H9 (cell line): Measurements from ENCODE around the gene ADAMTS2. TPM values are rescaled to one million over a fixed set of nuclear protein-coding genes. Genes with fewer than 3 reads are reported as not detected.

Experiments
- DNase-seq: peaks from one replicate; pipeline ENCODE4 v3.0.0-alpha.2; 2017
- H2AFZ ChIP-seq: one replicate; pipeline ENCODE4 v1.6.1; 2013; ENCODE audit warnings: mild to moderate bottlenecking, low read length, control low read depth, moderate library complexity
- H2AK5ac ChIP-seq: 2 replicates; pipeline ENCODE4 v1.6.1; 2013; ENCODE audit warnings: low read length, control low read depth, mixed read lengths; ENCODE audit not compliant: insufficient read length
- H2BK120ac ChIP-seq: one replicate; pipeline ENCODE4 v1.6.1; 2013; ENCODE audit warnings: low read depth, mild to moderate bottlenecking, low read length, control low read depth, inconsistent platforms; ENCODE audit not compliant: poor library complexity, severe bottlenecking
- H2BK12ac ChIP-seq: 2 replicates; pipeline ENCODE4 v1.6.1; 2013; ENCODE audit warnings: low read length, control low read depth, mixed read lengths, low read depth; ENCODE audit not compliant: insufficient read length
- H2BK15ac ChIP-seq: 2 replicates; pipeline ENCODE4 v1.6.1; 2013; ENCODE audit warnings: low read depth, low read length, control low read depth
- H2BK20ac ChIP-seq: one replicate; pipeline ENCODE4 v1.6.1; 2013; ENCODE audit warnings: low read depth, mild to moderate bottlenecking, low read length, control low read depth, inconsistent platforms; ENCODE audit not compliant: poor library complexity, severe bottlenecking
- H2BK5ac ChIP-seq: 2 replicates; pipeline ENCODE4 v1.6.1; 2013; ENCODE audit warnings: low read length, control low read depth, mixed read lengths; ENCODE audit not compliant: insufficient read length
- H3K14ac ChIP-seq: 2 replicates; pipeline ENCODE4 v1.6.1; 2013; ENCODE audit warnings: low read length, control low read depth; ENCODE audit not compliant: insufficient read depth
- H3K18ac ChIP-seq: 2 replicates; pipeline ENCODE4 v1.6.1; 2013; ENCODE audit warnings: low read depth, mild to moderate bottlenecking, mixed read lengths, low read length, control low read depth; ENCODE audit not compliant: insufficient read length
- H3K23ac ChIP-seq: 2 replicates; pipeline ENCODE4 v1.6.1; 2013; ENCODE audit warnings: low read length, control low read depth, mixed read lengths, low read depth; ENCODE audit not compliant: insufficient read length
- H3K23me2 ChIP-seq: 2 replicates; pipeline ENCODE4 v1.6.1; 2013; ENCODE audit warnings: low read depth, mild to moderate bottlenecking, mixed read lengths, low read length, control low read depth; ENCODE audit not compliant: insufficient read length, poor library complexity, severe bottlenecking
- H3K27ac ChIP-seq: 2 replicates; pipeline ENCODE4 v1.5.1; 2013; ENCODE audit warnings: low read length, control low read depth, mixed read lengths, low read depth; ENCODE audit not compliant: insufficient read length
- H3K27me3 ChIP-seq: 2 replicates; pipeline ENCODE4 v1.6.1; 2013; ENCODE audit warnings: low read length, control low read depth, inconsistent platforms; ENCODE audit not compliant: insufficient read depth
- H3K4ac ChIP-seq: 2 replicates; pipeline ENCODE4 v1.6.1; 2013; ENCODE audit warnings: low read depth, mild to moderate bottlenecking, control low read depth, inconsistent platforms, low read length, moderate library complexity
- H3K4me1 ChIP-seq: 2 replicates; pipeline ENCODE4 v1.6.1; 2013; ENCODE audit warnings: low read length, control low read depth, inconsistent platforms; ENCODE audit not compliant: insufficient read depth
- H3K4me2 ChIP-seq: 2 replicates; pipeline ENCODE4 v1.6.1; 2013; ENCODE audit warnings: low read length, control low read depth, mixed read lengths; ENCODE audit not compliant: insufficient read length, insufficient read depth
- H3K56ac ChIP-seq: 2 replicates; pipeline ENCODE4 v1.6.1; 2013; ENCODE audit warnings: low read depth, mild to moderate bottlenecking, mixed read lengths, low read length, control low read depth; ENCODE audit not compliant: insufficient read length
- H3K79me1 ChIP-seq: 2 replicates; pipeline ENCODE4 v1.6.1; 2013; ENCODE audit warnings: low read depth, mild to moderate bottlenecking, moderate library complexity, low read length, control low read depth, inconsistent platforms; ENCODE audit not compliant: insufficient read depth, poor library complexity, severe bottlenecking
- H3K79me2 ChIP-seq: 2 replicates; pipeline ENCODE4 v1.6.1; 2013; ENCODE audit warnings: low read length, control low read depth, inconsistent platforms; ENCODE audit not compliant: insufficient read depth
- H3K9ac ChIP-seq: 2 replicates; pipeline ENCODE4 v1.6.1; 2013; ENCODE audit warnings: low read length, control low read depth, mixed read lengths; ENCODE audit not compliant: insufficient read length; ENCODE audit errors: extremely low read depth
- H3K9me3 ChIP-seq: one replicate; pipeline ENCODE4 v1.6.1; 2013; ENCODE audit warnings: low read depth, low read length, inconsistent platforms; ENCODE audit not compliant: control insufficient read depth
- H3T11ph ChIP-seq: one replicate; pipeline ENCODE4 v1.6.1; 2013; ENCODE audit warnings: mild to moderate bottlenecking, low read length, control low read depth, inconsistent platforms
- H4K20me1 ChIP-seq: one replicate; pipeline ENCODE4 v1.6.1; 2013; ENCODE audit not compliant: control insufficient read depth, insufficient read length, insufficient read depth
- H4K5ac ChIP-seq: 2 replicates; pipeline ENCODE4 v1.6.1; 2013; ENCODE audit warnings: low read depth, mild to moderate bottlenecking, mixed read lengths, low read length, control low read depth; ENCODE audit not compliant: insufficient read length
- H4K8ac ChIP-seq: replicated peaks from 2 replicates; pipeline ENCODE4 v1.6.1; 2013; ENCODE audit warnings: low read length, control low read depth, mixed read lengths, low read depth; ENCODE audit not compliant: insufficient read length
- H4K91ac ChIP-seq: 2 replicates; pipeline ENCODE4 v1.6.1; 2013; ENCODE audit warnings: low read depth, mild to moderate bottlenecking, moderate library complexity, mixed read lengths, low read length, control low read depth; ENCODE audit not compliant: insufficient read length
- H3K27ac Mint-ChIP-seq, 3 experiments: 2 replicates in 2 of 3; 3 replicates in 1 of 3; pipeline ENCODE4 v1.8.0; 2020 to 2021; ENCODE audit warnings: mixed read lengths in 3 of 3, mild to moderate bottlenecking in 1 of 3, moderate library complexity in 1 of 3
- H3K27me3 Mint-ChIP-seq: 2 replicates; pipeline ENCODE4 v1.8.0; 2021; ENCODE audit warnings: low read depth, mild to moderate bottlenecking, moderate library complexity, mixed read lengths
- H3K36me3 Mint-ChIP-seq, 3 experiments: 2 replicates in 2 of 3; 3 replicates in 1 of 3; pipeline ENCODE4 v1.8.0; 2020 to 2021; ENCODE audit warnings: low read depth in 3 of 3, mixed read lengths in 3 of 3; ENCODE audit not compliant: insufficient read depth in 1 of 3
- H3K4me1 Mint-ChIP-seq, 2 experiments: 2 replicates each; pipeline ENCODE4 v1.8.0; 2020; ENCODE audit warnings: mixed read lengths in 2 of 2
- H3K4me3 Mint-ChIP-seq, 2 experiments: 2 replicates in 1 of 2; 3 replicates in 1 of 2; pipeline ENCODE4 v1.8.0; 2020 to 2021; ENCODE audit warnings: mild to moderate bottlenecking in 2 of 2, mixed read lengths in 2 of 2, moderate library complexity in 1 of 2
- H3K9me3 Mint-ChIP-seq, 2 experiments: 2 replicates in 1 of 2; 3 replicates in 1 of 2; pipeline ENCODE4 v1.8.0; 2020; ENCODE audit warnings: mild to moderate bottlenecking in 2 of 2, mixed read lengths in 2 of 2, moderate library complexity in 1 of 2
- WGBS: extraction: QIAGEN DNeasy Blood & Tissue Kit; methylation state at CpG from one replicate; pipeline ENCODE4 v1.1.7; 2013; ENCODE audit warnings: missing lambda C conversion rate, low lambda C conversion rate, mixed read lengths; ENCODE audit not compliant: insufficient read length; ENCODE audit errors: extremely low coverage; 5-methylcytosine and 5-hydroxymethylcytosine counted together
- total RNA-seq: library from RNA; stranded (reverse); gene quantifications from 2 replicates; pipeline ENCODE4 v1.2.1, GENCODE V29; 2021
- TF ChIP-seq, protein P1 (sequence below): fragments of 200-600 bp; sonication (generic); conservative IDR thresholded peaks from 3 replicates; pipeline ENCODE4 v1.8.0; 2021; ENCODE audit warnings: antibody characterized with exemption, mild to moderate bottlenecking

The ADAMTS2 gene
- total RNA-seq, 1 experiment from 2014 or later, result 5.4 TPM

DNA sequence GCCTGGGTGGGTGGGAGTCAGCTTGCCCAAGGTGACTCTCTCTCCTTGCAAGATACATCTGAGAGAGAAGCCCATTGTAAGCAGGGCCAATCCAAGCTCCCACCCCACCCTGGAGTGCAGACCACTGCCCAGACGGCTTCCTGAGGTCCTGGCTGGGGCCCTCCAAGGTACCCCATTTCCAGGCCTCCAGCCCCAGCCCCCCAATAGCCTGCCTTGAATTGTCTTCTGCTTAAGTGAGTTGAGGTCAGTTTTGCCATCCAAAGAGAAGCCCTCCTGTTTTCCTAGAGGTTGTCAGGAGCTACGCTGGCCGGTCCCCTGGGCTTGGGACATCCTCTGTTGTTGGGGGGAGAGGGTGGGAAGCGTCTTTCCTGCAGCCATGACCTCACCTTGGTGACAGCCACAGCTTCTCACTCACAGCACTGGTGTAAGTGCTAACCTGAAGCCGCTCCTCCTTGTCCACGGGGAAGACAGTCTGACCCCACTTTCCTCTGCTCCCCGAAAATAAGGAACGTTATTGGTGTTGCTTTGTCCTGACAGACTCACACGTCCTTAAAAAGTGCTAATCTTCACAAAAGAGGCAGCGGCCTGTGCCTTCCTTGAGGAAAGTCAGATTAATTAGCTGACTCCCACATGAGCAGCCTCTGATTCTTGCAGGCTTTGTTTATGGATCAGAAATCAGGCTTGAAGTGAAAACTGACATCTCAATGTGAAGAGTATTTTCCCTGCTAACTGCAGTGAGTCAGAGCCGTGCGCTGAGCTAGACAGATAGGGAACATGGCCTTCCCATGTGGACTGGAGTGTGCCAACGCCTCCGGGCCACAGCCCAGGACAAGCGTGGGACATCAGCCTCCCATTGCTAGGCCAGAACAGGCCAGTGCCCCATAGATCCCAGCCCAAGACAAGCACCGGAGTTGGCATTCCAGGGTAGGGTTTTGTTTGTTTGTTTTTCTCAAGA lies 52.3 kb downstream of the ADAMTS2 start:
- DNase-seq, result no peak

More for the DNA sequence above, 52.3 kb downstream of the ADAMTS2 start:
- no peak overlapping the region for H2BK120ac ChIP-seq
- no peak overlapping the region for H3K56ac ChIP-seq
- H2BK12ac ChIP-seq, result no peak overlapping the region
- H4K5ac ChIP-seq, result no peak overlapping the region
- Mint-ChIP-seq H3K27me3 (peaks cover 2% of the 10 kb centered on the region; the same call in 1 of the 2 replicates), H3K4me3 (no peak overlapping the region), H3K36me3 (no peaks in the 10 kb centered on the region), H3K4me1 (0 out of 4 replicates have a peak, but pooled peaks cover 0 to 3% of the 10 kb centered on the region in 2 experiments), H3K9me3 (no peaks in the 10 kb centered on the region), H3K27ac (peak overlapping the region in 1 of 3 experiments; percentile 62; a peak in 1 of 7 replicates)
- H3K79me1 ChIP-seq, result no peaks in the 10 kb centered on the region
- H3K18ac ChIP-seq, result no peak overlapping the region
- no peak overlapping the region for H3K9ac ChIP-seq
- no peaks in the 10 kb centered on the region for H3K9me3 ChIP-seq
- no peak overlapping the region for H3K4me2 ChIP-seq
- no peak overlapping the region for H4K91ac ChIP-seq
- no peaks in the 10 kb centered on the region for H4K20me1 ChIP-seq
- no peak overlapping the region for H3K4ac ChIP-seq
- no peak overlapping the region for H3K14ac ChIP-seq
- H2AFZ ChIP-seq, result no peak overlapping the region
- H2BK15ac ChIP-seq, result no peak overlapping the region
- no peak overlapping the region for H3K23ac ChIP-seq
- H2AK5ac ChIP-seq, result no peak overlapping the region
- H3K27me3 ChIP-seq, result no peaks in the 10 kb centered on the region
- no peak overlapping the region for H4K8ac ChIP-seq
- H2BK5ac ChIP-seq, result no peak overlapping the region
- no peaks in the 10 kb centered on the region for H3K4me1 ChIP-seq
- H3K79me2 ChIP-seq, result no peaks in the 10 kb centered on the region
- H3K27ac ChIP-seq, result no peak overlapping the region
- TF ChIP-seq, protein P1, sequence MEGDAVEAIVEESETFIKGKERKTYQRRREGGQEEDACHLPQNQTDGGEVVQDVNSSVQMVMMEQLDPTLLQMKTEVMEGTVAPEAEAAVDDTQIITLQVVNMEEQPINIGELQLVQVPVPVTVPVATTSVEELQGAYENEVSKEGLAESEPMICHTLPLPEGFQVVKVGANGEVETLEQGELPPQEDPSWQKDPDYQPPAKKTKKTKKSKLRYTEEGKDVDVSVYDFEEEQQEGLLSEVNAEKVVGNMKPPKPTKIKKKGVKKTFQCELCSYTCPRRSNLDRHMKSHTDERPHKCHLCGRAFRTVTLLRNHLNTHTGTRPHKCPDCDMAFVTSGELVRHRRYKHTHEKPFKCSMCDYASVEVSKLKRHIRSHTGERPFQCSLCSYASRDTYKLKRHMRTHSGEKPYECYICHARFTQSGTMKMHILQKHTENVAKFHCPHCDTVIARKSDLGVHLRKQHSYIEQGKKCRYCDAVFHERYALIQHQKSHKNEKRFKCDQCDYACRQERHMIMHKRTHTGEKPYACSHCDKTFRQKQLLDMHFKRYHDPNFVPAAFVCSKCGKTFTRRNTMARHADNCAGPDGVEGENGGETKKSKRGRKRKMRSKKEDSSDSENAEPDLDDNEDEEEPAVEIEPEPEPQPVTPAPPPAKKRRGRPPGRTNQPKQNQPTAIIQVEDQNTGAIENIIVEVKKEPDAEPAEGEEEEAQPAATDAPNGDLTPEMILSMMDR, result no peak
- WGBS, result no CpG with 5 or more reads among the region's 16 CpGs
- no peaks in the 10 kb centered on the region for H3K23me2 ChIP-seq
- no peak overlapping the region for H3T11ph ChIP-seq
- no peak overlapping the region for H2BK20ac ChIP-seq
